ENCODE data around the gene SLFN12. TPM values are rescaled to one million over a fixed set of nuclear protein-coding genes. Genes with fewer than 3 reads are reported as not detected.
"Not testable (repeated sequence)": the region's sequence is repeated elsewhere in the genome, so short reads cannot be mapped to it uniquely, and the experiment has no call there.

The SLFN12 gene
- total RNA-seq, 4 donors from 2014 or later: 3.6 to 10.2 (median 6.9) TPM

DNA sequence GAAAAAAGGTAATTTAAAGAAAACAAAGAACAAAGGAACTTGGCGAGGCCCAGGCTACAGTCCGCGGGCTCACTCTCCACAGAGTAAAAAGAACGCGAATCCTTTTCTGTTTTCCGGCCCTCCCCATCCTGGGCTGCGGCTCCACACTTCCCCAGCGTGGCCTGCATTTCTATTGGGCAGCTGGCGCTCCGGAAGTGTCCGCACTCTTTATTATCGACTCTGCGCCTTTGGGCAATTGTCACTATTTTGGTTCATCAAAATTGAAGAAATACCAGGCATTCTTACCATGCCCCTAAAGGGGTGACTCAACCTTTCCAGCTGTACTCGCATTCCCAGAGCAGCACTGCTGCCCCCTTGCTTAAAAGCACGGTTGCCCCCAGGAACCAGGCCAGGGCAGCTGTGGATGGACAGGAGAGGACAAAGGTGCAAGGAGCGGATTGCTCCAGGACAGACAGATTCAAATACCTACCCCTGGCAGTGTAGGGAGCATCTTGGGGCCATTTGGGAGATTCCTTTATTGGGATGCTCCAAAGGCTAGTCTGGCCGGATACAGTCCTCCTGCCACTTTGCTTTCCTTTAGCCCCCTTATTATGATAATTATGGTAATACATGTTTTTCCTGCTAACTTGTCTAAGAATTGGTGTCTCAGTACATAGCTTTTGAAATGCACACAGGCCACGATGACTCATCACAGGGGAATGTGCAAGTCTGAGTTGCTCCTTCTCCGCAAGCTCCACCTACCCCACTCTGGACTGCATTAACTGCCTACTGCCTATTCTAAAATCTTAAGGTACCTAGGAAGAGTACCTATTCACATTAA is 985 bp upstream of the SLFN12 start:
- TF ChIP-seq, protein P1, sequence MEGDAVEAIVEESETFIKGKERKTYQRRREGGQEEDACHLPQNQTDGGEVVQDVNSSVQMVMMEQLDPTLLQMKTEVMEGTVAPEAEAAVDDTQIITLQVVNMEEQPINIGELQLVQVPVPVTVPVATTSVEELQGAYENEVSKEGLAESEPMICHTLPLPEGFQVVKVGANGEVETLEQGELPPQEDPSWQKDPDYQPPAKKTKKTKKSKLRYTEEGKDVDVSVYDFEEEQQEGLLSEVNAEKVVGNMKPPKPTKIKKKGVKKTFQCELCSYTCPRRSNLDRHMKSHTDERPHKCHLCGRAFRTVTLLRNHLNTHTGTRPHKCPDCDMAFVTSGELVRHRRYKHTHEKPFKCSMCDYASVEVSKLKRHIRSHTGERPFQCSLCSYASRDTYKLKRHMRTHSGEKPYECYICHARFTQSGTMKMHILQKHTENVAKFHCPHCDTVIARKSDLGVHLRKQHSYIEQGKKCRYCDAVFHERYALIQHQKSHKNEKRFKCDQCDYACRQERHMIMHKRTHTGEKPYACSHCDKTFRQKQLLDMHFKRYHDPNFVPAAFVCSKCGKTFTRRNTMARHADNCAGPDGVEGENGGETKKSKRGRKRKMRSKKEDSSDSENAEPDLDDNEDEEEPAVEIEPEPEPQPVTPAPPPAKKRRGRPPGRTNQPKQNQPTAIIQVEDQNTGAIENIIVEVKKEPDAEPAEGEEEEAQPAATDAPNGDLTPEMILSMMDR (IDR thresholded peaks at IDR 0.05): peak in 2 of 4 experiments; percentile 5 to 45
- TF ChIP-seq POLR2A (IDR thresholded peaks at IDR 0.05): no peak
- TF ChIP-seq EP300 (IDR thresholded peaks at IDR 0.05): no peak
- TF ChIP-seq POLR2AphosphoS5 (IDR thresholded peaks at IDR 0.05): peak; percentile 45
- peak overlapping the region; percentile 59 to 75 for H3K4me3 ChIP-seq
- WGBS, 2 donors (ENCODE audit: low coverage in 1 of 2): 9 to 14% methylated on average over 16 of the region's 19 CpGs

GRCh38 chr17:35429702-35430101 is 2.6 kb downstream of the SLFN12 start:
- Histone ChIP-seq H3K27ac (no peak overlapping the region), H3K9me3 (no peaks in the 10 kb centered on the region), H3K4me3 (no peak overlapping the region), H3K4me1 (peaks cover 0 to 29% (median 12%) of the 10 kb centered on the region in 3 donors), H3K27me3 (no peaks in the 10 kb centered on the region), H3K36me3 (no peaks in the 10 kb centered on the region)
- WGBS, 2 donors (ENCODE audit: low coverage in 1 of 2): 71 to 100% methylated on average over 1 to 2 of the region's 2 CpGs
- TF ChIP-seq POLR2AphosphoS5 (IDR thresholded peaks at IDR 0.05) (no peak), POLR2A (IDR thresholded peaks at IDR 0.05) (no peak), EP300 (IDR thresholded peaks at IDR 0.05) (no peak)
- TF ChIP-seq, protein P1 (IDR thresholded peaks at IDR 0.05): no peak
- ATAC-seq: no peak

More for the DNA sequence above, 985 bp upstream of the SLFN12 start:
- peaks cover 0 to 29% (median 12%) of the 10 kb centered on the region in 3 donors for H3K4me1 ChIP-seq
- H3K27ac ChIP-seq: peak overlapping the region; percentile 67 to 90 (median 86)
- no peaks in the 10 kb centered on the region for H3K27me3 ChIP-seq
- ATAC-seq: peak; percentile 88
- no peaks in the 10 kb centered on the region for H3K9me3 ChIP-seq
- no peaks in the 10 kb centered on the region for H3K36me3 ChIP-seq

DNA sequence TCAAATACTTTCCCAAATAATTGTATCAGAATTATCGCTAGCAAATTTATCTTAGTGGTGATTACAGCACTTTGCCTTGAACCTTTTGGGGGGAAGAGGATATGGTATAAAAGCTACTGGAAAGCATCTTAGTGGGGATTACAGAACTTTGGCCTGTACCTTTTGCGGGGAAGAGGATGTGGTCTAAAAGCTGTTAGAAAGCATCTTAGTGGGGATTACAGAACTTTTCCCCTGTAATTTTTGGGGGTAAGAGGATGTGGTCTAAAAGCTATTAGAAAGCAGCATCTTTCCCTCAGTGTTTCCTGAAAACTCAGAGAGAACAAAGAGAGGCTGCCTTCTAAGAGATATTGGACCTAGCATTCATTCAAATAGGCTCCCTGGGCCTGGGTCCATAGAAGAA is 4.1 kb downstream of the SLFN12 start:
- 75 to 100% methylated on average over 2 of the region's 2 CpGs for WGBS, 2 donors (ENCODE audit: low coverage in 1 of 2)

DNA sequence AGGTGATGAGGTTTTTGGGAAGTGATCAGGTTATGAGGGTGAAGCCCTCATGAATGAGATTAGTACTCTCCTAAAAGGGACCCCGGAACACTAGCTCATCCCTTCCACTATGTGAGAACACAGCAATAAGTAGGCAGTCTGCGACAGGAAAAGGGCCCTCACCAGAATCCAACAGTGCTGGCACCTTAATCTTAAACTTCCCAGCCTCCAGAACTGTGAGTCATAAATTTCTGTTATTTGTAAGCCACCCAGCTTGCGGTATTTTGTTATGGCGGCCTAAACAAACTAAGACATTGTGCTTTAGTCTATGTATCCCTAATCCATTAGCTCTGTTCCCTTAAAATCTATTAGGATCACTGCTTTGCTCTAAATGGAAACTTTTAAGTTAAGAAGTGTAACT is 8.5 kb downstream of the SLFN12 start:
- Histone ChIP-seq H3K27me3 (no peaks in the 10 kb centered on the region), H3K27ac (no peak overlapping the region), H3K9me3 (no peaks in the 10 kb centered on the region), H3K4me1 (no peaks in the 10 kb centered on the region), H3K4me3 (no peak overlapping the region), H3K36me3 (peaks cover 0 to 23% of the 10 kb centered on the region in 2 donors)
- 83% methylated on average over 3 to 4 of the region's 4 CpGs for WGBS, 2 donors (ENCODE audit: low coverage in 1 of 2)
- no peak for TF ChIP-seq POLR2AphosphoS5 (IDR thresholded peaks at IDR 0.05)
- TF ChIP-seq, protein P1 (IDR thresholded peaks at IDR 0.05): no peak
- TF ChIP-seq POLR2A (IDR thresholded peaks at IDR 0.05): no peak
- TF ChIP-seq EP300 (IDR thresholded peaks at IDR 0.05): no peak
- no peak for ATAC-seq

More for the DNA sequence above, 4.1 kb downstream of the SLFN12 start:
- Histone ChIP-seq H3K27me3 (no peaks in the 10 kb centered on the region), H3K4me1 (peaks cover 0 to 20% (median 9%) of the 10 kb centered on the region in 3 donors), H3K4me3 (no peak overlapping the region), H3K9me3 (no peaks in the 10 kb centered on the region), H3K27ac (no peak overlapping the region), H3K36me3 (no peaks in the 10 kb centered on the region)
- TF ChIP-seq, protein P1 (IDR thresholded peaks at IDR 0.05): no peak
- TF ChIP-seq POLR2AphosphoS5 (IDR thresholded peaks at IDR 0.05) (no peak), EP300 (IDR thresholded peaks at IDR 0.05) (no peak), POLR2A (IDR thresholded peaks at IDR 0.05) (no peak)
- ATAC-seq: no peak

DNA sequence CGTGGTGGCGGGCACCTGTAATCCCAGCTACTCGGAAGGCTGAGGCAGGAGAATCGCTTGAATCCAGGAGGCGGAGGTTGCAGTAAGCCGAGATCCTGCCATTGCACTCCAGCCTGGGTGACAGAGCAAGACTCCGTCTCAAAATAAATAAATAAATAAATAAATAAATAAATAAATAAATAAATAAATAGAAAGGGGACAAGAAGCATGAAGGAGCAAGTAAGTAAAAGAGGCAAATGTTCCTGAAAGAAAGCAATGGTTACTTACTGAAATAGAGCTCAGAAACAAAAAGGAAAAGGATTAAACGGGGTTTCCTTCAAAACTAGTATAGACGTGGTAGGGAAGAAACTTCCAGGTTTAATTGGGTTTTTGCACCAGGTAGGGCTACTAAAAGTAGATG is 11.2 kb downstream of the SLFN12 start:
- H3K9me3 ChIP-seq, H3K27ac ChIP-seq, H3K4me3 ChIP-seq, H3K4me1 ChIP-seq, H3K27me3 ChIP-seq, ATAC-seq: not testable (repeated sequence)
- 91 to 100% methylated on average over 2 to 9 of the region's 9 CpGs for WGBS, 2 donors (ENCODE audit: low coverage in 1 of 2)
- peaks cover 0 to 37% of the 10 kb centered on the region in 2 donors for H3K36me3 ChIP-seq

Data from gastroesophageal sphincter (tissue), 4 donors.